ENCODE measurements around the gene MACROD2. TPM values are rescaled to one million over a fixed set of nuclear protein-coding genes. Genes with fewer than 3 reads are reported as not detected.
"Not testable (repeated sequence)": the region's sequence is repeated elsewhere in the genome, so short reads cannot be mapped to it uniquely, and the experiment has no call there.

Gene MACROD2
- polyA plus RNA-seq, 1 donor, result 3.9 TPM

DNA sequence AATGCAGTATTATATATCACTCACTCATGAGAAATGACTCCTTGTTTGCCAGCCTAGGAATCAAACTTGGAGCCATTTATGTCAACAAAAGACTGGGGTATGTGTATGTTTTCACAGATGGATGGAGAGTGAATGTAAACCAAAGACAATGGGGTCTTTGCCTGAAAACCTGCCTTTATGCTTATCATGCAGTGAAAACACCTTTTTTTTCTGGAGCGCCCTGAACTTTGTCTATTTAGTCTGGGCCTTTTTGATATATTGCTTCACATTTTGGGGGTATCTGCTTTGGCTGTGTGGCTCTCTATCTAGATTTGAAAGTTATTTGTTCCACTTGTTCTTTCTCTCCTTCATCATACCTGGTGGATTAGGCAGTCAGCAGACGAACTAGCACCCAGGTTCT lies 1190.6 kb downstream of the MACROD2 start:
- no peak for DNase-seq

DNA sequence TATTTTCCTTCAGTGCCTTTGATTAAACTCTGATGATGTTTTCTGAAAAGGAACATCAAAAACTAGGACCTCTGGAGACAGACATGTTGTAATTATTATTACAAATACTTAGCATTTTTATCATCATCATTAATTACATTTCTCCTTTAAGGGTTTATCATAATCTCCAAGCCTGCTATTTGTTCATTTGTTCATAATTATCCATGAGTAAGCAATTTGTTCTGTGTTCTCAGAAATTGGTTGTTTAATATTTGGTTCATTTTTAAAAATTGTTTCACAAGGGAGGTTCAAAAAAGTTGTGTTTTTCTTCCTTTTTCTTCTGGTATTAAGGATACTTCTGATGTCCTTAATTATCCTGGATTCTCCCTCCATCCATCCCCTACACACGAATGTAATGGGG lies 1192.3 kb downstream of the MACROD2 start:
- no peak for DNase-seq

GRCh38 chr20:15188415-15188814 lies 1193.1 kb downstream of the MACROD2 start:
- no peak for DNase-seq

DNA sequence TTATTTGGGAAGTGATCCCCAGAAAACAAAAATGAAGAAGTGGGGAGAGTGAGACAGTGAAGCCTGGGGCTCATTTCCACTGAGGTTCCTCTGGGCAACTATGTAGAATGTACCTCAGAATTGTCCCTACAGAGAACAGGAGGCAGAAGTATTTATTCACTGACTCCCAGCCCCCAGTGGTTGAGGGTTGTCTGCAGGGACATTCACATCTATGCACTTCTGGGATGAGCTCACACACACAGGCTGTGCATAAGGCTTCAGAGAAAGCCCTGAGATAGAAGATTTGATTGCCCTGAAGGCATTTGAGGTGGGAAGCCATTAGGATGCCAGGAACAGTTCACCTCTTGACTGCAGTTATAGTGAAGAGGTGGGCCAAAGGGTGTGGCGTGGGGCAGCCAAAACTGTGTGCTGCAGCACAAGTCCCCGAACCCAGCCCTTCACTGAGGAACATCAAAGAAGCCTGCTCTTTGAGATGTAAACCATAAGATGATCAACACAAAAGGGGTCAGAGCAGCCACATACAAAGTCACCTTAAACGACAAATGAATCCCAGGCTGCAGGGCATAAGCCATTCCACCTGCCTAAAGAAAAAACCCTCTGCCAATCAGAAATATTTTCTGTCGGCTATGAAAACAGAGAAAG lies 1195.9 kb downstream of the MACROD2 start:
- no peak for DNase-seq

- DNase-seq, result no peak
These were observed 1200.1 kb downstream of the MACROD2 start for GRCh38 chr20:15195378-15195777.

DNA sequence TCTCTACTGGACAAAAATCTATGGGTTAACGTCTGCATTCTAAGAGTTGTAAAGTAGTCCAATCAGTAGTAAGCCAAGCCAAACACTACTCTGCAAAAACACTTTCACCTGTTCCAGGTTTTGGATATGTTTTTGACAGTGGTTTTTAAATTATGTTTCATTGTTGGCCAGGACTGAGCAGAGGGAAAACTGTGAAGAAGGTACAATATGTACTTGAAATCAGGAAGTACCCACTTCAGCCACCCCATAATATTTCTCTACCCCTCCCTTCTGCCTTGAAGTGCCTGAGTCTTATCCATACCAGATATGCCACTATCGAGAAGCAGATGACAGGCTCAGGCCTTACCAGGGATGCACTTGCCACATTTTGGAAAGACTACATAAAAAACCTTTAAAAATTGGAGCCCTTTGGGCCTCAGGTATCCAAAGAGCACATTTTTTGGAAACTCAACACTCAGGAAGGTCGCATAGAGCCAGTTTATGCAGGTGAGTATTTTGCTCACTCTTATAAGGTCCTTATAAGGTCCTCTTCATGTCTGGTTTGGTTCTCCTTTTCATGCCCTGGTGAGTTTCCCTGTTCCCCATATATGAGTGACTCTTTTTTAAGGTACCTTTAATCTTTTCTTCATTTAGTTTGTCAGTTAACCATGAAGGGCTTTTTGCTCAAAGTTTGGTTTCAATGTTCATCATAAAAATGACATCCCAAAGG lies 1201.4 kb downstream of the MACROD2 start:
- no peak for DNase-seq

DNA sequence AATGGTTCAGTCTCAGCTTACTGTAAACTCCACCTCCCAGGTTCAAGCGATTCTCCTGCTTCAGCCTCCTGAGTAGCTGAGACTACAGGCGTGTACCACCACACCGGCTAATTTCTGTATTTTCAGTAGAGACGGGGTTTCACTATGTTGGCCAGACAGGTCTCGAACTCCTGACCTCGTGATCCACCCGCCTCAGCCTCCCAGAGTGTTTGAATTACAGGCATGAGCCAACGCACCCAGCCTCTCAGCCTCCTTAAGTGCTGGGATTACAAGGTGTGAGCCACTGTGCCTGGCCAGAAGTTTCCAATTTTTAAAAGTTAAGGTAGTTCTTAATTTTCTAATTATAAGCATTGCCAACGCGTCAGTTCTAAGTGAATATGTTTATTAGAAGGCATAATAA lies 1202.7 kb downstream of the MACROD2 start:
- not testable (repeated sequence) for DNase-seq

DNA sequence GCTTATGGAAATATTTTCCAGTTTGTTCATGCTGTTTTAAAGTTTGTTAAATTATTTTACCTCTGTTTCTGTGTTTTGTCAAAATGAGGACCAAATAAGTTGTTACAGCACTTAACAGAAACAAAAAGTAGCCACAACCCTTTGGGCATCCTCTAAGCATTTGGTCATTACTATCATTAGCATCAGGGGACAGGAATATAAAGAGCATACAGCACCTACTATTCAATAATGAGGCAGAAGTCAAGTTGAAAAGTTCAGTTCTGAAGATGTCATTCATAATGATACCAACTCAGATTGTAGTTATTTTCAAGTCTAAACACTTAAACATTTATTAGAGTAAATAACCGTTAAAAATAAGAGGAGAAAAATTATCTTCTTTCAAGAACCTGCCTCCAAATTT lies 1204.4 kb downstream of the MACROD2 start:
- DNase-seq, result no peak

DNA sequence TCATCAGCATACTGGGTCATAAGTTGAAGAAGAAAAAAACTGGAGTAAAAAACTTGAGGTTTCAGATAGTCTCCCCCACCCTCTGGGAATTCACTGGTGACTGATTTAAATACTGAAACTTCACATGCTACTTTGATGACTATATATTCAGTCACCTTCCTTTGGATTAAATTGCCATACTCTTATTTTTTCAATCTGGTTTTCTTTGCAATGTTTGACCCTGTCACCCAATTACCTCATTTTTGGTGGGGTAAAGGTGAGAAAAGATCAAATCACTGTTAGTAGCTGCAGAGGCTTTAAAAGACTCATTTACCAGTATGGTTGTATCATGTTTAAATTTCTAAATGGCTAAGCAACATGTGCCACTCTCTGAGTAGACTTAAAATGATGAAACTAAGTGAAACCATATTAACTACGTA lies 1204.8 kb downstream of the MACROD2 start:
- DNase-seq, result no peak

- no peak for DNase-seq
These were observed 1206.3 kb downstream of the MACROD2 start for GRCh38 chr20:15201602-15202001.

GRCh38 chr20:15204234-15204633 lies 1208.9 kb downstream of the MACROD2 start:
- DNase-seq, result no peak

GRCh38 chr20:15205028-15205427 lies 1209.7 kb downstream of the MACROD2 start:
- DNase-seq, result no peak

DNA sequence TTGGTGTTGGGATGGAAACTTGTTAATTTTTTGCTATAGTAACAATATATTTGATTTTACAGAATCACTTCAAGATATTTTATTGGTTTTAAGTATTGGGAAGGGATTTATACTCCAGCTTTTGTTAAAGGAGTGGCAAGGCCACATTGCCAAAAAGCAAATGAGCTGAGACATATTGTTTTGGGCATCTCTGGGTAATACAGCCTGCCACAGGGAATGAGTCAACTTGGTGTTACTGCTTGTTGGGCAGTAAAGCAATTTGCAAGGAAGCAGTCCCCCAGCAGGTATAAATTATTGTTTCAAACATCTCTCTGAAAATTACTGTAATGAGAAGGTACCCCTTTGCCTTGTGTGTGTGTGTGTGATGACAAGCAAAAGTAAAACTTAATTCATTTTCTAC lies 1210.4 kb downstream of the MACROD2 start:
- DNase-seq, result no peak

DNA sequence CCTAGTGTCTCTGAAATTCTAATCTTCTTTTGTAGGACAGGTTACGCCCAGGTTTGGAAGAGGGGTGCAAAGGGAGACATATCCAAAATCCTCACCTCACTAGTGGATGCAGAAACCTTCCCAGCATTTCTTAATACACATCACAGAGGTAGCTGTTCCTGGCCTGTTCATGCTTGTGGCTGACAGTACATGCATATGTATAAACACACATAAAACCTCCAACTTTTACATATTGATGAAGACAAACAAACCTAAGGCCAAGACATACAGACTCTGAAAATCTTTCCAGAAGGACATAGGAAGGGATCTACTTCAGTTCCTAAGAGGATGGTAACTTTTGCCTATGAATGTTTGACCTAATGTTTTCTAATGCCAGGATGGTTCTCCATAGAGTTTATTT lies 1214.2 kb downstream of the MACROD2 start:
- DNase-seq, result no peak

- no peak for DNase-seq
These were observed 1218.7 kb downstream of the MACROD2 start for GRCh38 chr20:15214051-15214450.

DNA sequence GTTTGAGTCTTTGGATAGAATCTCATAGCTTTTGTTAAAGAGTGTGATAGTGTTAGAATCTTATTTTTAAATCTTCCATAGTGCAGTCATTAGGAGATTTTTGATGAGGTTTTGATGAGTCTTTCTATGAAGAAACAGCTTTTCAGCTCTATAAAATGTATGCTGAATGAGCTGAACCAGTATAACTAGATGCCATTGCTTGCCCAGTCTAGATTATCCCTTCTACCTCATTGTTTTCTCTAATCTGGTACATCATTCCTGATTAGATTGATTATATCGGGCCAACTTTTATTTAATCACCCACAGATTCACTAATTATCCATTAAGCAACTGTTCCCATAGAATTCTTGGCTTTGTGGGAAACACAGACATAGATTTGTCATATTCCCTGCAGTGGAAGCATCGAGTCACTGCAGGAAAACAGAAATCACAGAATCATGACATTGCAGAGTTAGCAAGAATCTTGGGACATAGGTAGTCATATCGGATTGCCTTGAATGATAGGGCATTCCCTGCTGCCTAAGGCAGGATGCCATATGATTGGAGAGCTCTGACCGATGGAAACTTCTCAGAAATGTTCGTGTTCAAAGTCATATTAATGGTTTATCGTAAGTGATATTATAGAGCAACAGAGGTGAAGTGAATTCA lies 1224.8 kb downstream of the MACROD2 start:
- DNase-seq, result no peak

GRCh38 chr20:15220778-15221565 lies 1225.7 kb downstream of the MACROD2 start:
- no peak for DNase-seq

- no peak for DNase-seq
These were observed 1227.4 kb downstream of the MACROD2 start for GRCh38 chr20:15222502-15223330.

GRCh38 chr20:15224199-15224598 lies 1228.9 kb downstream of the MACROD2 start:
- no peak for DNase-seq

- no peak for DNase-seq
These were observed 1231.8 kb downstream of the MACROD2 start for GRCh38 chr20:15227102-15227501.

GRCh38 chr20:15232243-15232642 lies 1236.9 kb downstream of the MACROD2 start:
- no peak for DNase-seq
